Measurements from ENCODE around the gene SYT17. TPM values are rescaled to one million over a fixed set of nuclear protein-coding genes. Genes with fewer than 3 reads are reported as not detected.

SYT17 gene
- total RNA-seq, 1 experiment from 2014 or later, result 1.4 TPM

DNA sequence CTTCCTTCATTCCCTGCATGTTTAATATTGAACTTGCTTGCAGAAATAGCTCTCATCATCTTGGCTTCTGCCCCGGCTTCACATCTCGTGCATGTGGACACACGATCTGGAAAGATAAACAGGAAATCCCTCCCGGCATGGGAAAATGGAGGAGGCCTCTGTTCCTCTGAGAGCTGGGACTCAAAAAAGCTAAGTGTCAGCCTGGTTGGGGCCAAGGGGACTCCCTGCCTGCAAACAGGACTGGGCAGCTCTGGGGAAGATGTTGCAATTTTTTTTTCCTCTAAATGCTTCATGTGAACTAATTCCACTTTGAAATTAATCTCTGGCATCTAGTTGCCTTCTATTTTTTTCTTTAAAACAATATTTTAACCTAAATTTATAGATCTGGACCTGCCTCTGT, 29.4 kb upstream of the SYT17 start:
- peak; percentile 84 for DNase-seq (ENCODE audit: low read depth)

DNA sequence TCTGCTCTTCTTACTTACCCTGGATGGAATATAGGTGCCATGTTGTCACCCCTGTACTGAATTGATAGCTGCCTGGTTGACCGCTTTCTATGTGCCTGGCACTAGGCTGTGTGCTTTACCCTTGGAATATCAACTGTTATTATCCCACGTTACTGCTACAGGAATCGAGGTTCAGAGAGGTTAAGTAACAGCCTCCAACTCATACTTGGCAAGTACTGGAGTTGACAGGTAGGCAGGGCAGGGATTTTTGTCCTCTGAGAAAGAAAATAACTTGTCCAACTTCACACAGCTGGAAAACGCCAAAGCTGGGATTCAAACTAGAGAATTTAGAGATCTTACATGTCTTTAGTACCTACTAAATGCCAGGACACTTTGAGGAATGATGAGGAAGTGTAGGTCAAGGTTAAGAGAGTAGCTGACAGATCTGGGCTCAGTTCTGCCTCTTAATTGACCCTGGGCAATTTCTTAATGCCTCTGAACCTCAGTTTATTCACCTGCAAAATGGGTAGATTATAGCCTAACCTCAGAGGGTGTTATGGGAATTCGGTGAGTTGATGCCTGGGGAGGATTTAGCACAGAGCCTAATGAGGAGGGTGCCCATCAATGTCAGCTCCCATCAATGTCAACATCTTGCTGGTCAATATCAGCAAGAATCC, 28.5 kb upstream of the SYT17 start:
- DNase-seq (ENCODE audit: low read depth), result no peak

DNA sequence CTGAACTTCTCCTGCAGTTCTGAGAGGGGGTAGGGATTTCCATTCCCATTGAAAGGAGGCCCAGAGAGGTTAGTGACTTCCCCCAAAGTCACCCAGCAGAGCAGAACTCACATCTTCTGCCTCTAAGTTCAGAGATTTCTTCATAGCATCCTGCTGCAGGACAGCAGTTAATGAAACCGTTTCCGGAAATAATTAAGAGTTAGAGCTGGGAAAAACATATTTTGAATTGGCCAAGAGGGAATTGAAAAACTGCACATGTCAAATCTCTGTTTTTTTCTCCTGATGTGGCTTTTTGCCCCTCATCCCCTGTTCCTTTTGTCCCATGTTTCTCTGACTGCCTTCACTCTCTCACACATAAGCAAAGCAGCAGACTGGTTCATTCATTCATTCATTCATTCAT, 27.6 kb upstream of the SYT17 start:
- no peak for DNase-seq (ENCODE audit: low read depth)

DNA sequence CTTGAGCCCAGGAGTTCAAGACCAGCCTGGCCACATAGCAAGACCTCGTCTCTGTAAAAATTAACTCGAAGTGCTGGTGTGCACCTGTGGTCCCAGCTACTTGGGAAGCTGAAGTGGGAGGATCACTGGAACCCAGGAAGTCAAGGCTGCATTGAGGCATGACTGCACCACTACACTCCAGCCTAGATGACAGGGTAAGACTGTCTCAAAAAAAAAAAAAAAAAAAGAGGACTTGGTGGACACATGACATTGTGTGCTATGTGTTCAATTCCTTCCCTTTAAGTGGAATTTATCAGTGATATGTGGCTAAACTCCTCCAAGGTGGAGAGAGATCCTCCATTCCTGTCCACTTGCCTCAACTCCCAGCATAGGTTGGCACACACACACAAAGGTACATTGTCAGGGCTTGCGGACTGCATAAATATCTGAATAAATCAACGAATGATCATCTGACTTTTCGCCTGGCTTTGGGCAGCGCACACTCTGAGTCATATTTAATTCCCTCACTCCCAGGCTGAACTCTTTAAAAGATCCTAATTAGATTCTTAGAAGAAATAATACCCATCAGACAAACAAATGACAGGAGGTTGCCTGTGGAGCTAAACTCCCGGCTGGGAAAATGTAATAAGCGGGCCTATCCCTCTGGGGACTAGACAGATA, 25.0 kb upstream of the SYT17 start:
- DNase-seq (ENCODE audit: low read depth), result no peak

DNA sequence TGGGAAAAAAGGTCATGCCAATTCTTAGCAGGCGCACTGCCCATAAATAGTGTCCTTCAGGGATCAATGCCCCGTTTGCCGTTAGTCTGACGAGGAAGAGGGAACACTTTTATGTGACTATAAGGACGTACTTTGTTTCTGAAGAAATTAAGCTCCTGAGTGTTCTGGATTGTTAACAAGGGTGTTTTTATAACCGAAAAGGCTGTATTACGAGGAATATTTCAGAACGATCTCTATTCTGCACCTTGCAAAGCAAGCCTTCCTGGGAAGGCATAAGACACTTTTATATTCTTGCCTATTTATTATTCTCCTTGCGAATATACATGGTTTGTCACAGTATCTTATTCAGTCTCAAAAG, 24.5 kb upstream of the SYT17 start:
- no peak for DNase-seq (ENCODE audit: low read depth)

DNA sequence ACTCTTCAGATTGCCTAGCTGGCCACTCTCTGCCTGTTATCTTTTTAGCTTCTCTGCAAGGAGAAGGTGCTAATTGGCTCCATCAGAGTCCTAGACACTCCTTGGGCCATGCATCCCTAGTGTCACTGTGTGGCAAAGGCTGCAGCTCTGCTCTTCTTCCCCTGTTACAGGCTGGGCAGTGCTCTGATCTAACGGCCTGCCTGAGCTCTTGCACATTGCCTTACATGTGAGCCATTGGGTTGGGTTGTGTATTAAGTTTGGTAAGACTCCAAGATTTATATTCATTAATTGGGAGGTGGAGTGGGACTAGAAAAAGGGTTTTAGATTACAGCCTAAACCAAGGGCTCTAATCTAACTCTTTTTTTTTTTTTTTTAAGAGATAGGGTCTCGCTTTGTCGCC, 23.0 kb upstream of the SYT17 start:
- no peak for DNase-seq (ENCODE audit: low read depth)

DNA sequence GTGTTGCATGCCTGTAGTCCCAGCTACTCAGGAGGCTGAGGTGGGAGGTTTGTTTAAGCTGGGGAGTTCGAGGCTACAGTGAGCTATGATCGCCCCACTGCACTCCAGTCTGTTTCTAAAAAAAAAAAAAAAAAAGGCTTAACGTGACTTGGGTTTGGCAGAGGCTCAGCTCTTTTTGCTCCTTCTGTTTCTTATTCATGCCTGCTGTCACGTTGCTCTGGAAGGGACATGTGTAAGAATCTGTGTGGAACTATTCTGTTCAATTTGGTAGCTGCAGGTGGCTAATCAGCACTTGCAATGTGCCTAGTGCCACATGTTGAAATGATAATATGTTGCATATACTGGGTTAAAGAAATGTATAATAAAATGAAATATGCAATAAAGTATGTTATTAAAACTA, 20.9 kb upstream of the SYT17 start:
- DNase-seq (ENCODE audit: low read depth), result no peak

DNA sequence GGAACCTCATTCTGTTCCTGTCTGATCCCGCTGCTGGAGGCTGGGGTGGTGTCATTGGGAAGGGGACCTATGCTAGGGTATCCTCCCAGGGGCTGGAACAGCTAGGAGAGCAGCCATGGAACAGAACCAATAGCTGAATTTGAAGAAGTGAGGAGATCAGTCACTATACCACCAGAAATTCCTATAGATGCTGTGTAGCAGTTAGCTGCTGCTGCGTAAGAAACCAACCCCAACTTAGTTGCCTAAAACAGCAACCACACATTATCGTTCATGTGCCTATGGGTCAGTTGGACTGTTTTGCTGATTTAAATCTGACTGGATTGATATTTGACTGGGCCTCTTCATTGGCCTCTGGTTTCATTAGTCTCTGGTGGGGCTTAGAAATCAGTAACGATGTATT, 20.4 kb upstream of the SYT17 start:
- DNase-seq (ENCODE audit: low read depth), result no peak

DNA sequence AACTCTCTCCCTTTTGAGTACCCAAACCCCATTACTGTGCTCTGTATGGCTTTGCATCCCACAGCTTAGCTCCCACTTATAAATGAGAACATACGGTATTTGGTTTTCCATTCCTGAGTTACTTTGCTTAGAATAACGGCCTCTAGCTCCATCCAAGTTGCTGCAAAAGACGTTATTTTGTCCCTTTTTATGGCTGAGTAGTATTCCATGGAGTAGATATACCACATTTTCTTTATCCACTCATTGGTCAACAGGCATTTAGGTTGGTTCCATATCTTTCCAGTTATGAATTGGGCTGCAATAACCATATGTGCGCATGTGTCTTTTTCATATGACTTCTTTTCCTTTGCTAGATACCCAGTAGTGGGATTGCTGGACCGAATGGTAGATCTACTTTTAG, 19.9 kb upstream of the SYT17 start:
- DNase-seq (ENCODE audit: low read depth), result no peak

DNA sequence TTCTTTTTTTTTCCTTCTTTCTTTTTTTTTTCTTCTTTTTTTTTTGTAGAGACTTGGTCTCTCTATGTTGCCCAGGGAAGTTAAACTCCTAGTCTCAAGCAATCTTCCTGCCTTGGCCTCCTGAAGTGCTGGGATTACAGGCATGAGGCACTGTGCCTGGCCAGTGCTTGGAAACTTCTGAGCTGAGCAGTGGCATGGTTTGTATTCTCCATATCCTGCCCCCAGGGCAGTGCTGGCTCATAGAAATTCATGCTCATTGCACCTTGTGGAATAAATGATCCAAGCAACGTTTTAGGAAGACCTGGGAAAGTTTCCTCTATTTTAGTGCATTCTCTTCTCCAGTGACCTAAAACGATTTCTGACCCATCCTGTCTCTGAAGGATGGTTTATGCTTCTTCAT, 16.7 kb upstream of the SYT17 start:
- no peak for DNase-seq (ENCODE audit: low read depth)

DNA sequence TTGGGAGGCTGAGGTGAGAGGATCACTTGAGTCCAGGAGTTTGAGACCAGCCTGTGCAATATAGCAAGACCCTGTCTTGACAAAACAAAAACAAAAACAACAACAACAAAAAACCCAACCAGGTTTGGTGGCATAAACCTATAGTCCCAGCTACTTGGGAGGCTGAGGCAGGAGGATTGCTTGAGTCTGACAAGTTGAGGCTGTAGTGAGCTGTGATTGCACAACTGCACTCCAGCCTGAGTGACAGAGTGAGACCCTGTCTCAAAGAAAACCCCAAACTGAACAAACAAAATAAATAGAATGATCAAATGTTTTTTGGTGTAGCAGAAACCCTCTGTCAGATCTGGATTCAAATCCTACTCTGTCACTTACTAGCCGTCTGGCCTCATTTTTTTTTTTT, 16.0 kb upstream of the SYT17 start:
- DNase-seq (ENCODE audit: low read depth), result no peak

DNA sequence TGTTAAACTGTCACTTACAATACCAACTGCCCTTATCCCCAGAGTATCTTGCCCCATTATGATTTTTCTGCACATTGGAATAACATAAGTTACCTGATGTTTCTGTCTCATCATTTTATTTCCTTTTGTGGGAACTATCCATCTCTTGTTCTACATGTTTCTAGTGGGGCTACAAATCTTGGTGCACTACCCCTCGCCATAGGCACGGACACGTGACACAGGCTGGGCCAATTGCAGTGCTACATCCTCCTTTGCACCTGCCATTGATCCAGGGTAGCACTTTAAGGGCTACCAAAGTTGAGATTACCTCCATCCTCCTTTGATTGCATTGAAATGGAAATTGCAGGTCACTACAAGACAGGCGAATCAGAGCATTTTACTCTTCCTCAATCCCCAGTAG, 14.2 kb upstream of the SYT17 start:
- DNase-seq (ENCODE audit: low read depth), result peak; percentile 44

DNA sequence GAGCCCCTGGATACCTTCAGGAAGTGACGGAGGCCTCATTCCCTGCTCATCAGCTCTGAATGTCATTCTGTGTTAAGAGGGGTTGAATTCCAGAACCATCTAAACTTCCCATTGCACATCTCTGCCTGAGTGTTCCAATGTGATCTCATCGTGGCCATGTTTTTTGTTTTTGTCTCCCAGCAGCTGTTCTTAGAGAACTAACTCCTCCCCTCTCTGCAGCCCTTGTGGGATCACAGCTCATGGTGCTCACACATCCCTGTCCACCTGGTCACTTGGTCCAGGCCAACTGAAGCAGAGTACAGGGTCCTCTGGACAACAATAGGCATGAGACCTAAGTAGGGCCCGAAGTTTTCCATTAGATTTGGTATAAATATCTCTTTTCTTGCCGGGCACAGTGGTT, 6.0 kb upstream of the SYT17 start:
- DNase-seq (ENCODE audit: low read depth), result no peak

DNA sequence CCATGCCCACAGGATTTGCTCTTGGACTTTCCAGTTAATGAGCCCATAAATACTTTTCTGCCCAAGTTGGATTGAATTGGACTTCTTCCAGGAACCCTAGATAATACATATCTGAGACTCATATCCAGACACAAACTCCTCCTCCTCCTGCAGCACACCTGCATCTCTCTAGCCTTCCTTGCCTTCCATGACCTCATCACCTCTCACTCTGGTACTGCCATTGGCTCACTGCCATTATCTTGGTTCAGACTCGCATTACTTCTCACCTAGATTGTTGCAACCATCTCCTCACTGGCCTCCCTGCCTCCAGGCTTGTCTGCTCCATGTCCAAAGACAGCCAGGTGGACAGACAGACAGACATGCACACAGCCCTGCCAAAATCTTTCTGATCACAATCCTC, 4.8 kb upstream of the SYT17 start:
- no peak for DNase-seq (ENCODE audit: low read depth)

DNA sequence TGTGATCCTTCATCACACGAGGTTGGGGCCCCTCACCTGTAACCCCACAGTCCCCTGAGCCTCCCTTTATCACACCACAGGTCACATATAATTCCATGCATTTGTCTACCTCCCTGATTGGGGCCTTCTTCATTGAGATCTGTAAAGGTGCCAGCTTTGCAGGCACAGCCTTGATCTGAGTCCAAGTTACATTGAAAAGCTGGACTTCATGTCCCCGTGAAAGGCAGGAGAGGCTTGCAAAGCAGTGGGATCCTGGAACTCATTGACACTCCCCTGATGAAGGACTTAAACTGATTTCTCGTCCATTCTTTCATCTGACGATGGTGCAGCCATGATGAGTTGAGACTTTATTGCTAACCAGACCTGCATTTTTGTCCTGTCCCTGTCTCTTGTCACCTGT, 3.8 kb upstream of the SYT17 start:
- DNase-seq (ENCODE audit: low read depth), result no peak

DNA sequence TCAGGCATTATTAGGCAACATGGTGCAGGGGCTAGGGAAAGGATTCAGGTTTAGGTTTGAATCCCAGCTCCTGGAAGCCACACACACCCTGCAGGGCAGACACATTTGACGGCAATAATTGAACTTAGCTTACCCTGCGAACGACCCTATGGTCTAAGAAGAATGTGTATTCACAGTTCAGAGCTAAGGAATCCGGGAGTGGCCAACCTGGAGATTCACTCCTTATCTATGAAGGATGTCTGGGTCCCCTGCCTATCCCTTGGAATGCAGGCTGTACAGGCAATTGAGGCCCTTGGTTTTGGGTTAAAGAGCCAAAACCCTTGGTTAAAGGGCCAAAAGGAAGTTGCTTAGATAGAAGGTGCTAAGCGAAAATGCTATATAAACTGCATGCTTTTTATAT, 2.9 kb upstream of the SYT17 start:
- no peak for DNase-seq (ENCODE audit: low read depth)

DNA sequence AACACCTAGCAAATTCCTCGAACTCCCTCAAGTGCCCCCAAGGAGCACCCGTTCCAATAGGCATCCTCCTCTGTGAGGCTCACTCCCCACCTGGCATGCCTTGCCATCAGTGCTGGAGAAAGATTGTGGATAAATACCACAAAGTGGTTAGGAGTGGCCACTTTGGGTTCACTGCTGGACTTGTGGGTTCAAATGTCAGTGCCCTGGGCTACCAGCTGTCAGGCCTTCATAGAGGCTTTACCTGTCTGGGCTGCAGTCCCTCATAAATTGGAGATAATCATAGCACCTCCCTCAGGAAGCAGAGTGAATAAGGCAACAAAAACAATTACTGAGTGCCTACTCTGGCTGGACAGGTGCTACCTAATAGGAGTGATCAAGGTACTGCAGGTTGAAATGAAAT, 1.5 kb upstream of the SYT17 start:
- DNase-seq (ENCODE audit: low read depth), result no peak

DNA sequence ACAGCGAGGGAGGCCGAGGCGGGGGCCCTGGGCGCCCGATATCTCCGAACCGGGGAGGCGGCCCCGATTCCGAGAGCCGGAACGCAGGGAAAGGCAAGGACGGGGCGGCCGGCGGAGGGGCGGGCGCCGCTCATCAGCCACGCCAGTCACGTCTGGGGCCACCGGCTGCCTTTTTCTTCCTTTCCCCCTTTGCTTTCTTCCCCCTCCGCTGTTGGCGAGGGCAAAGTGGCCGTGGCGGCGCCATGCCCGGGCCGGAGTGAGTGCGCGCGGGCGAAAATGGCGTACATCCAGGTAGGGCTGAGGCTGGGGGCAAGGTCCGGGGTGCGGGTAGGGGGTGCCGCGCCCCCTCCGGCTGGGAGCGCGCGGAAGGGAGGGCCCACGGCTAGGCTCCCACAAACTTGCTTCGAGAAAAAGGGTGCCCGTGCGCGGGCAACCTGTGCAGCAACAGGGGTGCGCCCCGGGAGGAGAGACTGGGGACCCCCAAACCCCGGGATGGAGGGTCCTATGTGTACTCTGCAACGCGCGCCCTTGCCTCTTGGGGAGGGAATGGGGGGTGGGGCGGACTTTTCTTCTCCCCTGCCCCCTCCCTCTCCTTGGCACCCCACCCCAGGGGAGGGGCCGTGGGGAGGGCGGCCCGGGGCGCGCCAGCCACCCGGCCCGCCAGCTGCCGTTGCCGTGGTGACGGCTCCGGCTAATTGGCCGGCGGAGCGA, 486 bp downstream of the SYT17 start:
- DNase-seq (ENCODE audit: low read depth), result no peak

DNA sequence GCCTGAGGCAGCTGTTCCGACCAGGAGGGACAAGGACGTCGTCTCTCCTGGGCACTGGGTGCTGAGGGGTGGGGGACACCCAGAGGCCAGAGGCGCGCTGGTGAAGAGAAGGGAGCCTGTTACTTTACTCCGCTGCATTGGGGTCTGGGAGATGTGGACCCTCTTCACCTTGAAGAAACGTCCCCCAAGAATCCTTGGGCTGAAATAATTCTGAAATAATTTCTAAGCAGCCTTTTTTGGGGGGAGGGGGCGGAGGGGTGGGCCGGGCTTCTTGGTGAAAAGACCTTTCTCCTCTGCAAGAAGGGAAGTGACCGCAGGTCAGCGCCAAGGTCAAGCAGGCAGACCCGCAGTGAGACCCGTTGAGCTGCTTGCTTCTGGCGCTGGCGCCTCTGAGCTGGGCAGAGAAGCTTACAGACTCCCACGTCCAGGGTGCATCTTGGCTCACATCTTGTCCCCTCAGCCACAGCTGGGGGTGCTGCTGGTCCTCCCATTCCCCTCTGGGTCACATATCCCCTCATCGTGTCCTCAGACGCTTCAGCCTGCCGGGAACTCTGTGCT, 1.1 kb downstream of the SYT17 start:
- no peak for DNase-seq (ENCODE audit: low read depth)

DNA sequence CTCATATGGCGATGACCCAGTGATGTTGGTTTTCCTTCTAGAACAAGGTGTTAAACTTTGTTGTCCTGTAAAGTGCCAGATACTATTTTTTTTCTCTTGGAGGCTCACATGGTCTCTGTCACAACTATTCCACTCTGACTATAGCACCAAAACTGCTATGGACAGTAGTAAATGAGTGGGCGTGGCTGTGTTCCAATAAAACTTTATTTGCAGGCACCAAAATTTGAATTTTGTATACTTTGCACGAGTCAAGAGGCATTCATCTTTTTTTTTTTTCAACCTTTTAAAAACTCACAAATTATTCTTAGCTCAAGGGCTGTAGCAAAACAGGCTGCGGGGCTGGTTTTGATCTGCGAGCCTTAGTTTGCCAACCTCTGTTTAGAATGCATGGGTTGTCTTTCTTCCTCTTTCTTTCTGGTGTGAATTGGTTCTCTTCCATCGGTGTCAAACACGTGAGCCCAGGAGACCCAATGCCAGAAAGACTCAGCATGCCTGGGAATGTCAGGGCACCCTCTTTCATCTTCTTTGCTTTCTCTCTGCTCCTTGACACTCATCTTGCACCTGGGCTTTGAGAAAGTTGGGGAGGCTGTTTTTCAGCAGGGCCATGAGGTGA, 2.1 kb downstream of the SYT17 start:
- DNase-seq (ENCODE audit: low read depth), result no peak

DNA sequence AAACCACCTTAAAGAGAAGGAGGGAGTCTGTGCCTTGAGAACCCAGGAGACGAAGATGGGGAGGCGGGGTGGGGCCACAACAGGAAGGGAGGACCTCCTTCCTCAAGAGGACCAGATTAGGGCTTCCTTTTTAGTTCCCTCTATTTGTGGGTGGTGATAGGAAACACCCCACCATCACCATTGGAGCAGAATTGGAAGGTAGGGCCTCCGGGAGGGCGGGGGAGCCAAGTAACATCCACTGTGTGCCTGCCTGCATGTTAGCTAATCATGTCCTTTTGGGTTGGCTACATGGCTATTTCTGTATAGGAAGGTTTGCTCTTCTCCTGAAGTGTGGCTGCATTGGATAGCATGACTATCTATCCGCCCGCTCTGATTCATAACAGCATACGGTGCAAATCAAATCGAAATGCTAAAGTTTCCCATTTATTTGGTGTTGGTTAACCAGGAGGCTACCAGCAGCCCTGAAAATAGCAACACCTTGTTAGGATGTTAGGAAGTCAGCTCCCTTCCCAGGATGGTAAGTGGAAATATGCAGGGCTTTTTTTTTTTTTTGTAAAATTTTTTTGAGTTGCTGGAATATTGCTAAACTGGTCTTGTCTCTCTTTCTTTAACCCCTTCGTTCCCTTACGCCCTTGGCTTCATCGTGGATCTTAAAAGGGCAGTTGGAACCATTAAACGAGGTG, 4.2 kb downstream of the SYT17 start:
- DNase-seq (ENCODE audit: low read depth), result no peak

DNA sequence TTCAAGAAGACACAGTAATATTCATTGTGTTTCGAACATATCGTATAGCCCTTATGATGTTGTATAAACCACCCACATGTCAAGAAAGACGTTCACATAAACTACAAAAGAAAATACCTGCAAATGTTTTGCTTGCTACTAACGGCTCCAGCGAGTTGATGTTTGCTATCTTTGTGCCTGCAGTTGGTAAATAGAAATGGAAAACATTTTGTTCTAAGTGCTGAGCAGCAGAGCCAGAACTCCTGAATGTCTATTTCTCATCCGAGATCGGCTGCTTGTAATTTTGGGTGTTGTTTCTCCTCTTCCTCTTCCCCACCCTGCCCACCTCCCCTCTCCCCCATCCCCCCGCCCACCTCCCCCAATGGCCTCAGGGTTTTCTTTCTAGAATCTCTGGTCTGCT, 5.0 kb downstream of the SYT17 start:
- no peak for DNase-seq (ENCODE audit: low read depth)

All from HT1080 (cell line).